Measurements from ENCODE around the gene PRMT9.

PRMT9 gene

DNA sequence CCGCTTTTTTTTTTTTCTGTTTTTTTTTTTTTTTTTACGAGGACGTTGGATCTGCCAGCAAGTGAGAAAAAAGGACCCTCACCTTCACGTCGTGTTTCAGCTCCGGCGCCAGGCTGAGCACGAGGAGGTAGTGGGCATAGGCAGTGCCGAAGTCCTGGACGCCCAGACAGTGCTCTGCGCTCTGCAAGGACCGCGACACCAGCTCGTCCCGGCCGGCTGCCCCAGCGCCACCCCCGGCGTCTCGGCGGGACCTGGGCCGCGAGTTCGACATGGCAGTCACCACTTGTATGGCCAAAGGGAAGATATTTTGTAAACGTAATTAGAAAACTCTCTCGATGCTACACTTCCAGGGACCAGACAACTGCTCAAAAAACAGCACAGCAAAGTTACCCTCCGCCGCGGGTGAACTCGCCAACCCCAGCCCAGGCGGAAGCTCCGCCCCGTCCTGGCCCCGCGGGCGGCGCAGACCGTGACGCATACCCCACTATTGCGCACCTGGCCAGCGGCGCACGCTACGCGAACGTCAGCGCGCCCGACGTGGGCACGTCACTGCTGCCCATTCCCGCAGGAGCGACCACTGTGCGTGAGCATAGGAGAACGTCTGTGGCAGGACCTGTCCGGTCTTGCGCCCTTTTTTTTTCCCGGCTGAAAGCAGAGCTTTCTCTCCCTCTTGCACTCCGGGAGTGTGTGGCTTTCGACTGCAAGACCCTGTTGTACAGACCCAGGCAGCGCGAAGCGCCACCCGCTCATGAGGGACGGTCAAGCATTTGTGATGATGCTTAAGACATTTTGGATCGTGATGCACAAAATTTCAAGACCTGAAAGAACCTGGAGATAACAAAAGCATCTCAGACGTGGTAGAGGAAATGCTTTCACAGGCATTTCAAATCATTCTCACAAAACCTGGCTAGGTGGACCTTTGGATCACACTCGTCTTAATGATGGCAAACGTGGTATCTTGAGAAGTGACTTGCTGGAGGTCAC is at the start of gene PRMT9:
Gene PRMT9, minus strand, starts transcription at position 447 of the 984 bp plus-strand sequence. Its CDS starts 176 bp downstream, at position 271.
- in situ Hi-C loops (cut with MboI; ENCODE audit: low sequenced_read_pairs), result no loop called here

DNA sequence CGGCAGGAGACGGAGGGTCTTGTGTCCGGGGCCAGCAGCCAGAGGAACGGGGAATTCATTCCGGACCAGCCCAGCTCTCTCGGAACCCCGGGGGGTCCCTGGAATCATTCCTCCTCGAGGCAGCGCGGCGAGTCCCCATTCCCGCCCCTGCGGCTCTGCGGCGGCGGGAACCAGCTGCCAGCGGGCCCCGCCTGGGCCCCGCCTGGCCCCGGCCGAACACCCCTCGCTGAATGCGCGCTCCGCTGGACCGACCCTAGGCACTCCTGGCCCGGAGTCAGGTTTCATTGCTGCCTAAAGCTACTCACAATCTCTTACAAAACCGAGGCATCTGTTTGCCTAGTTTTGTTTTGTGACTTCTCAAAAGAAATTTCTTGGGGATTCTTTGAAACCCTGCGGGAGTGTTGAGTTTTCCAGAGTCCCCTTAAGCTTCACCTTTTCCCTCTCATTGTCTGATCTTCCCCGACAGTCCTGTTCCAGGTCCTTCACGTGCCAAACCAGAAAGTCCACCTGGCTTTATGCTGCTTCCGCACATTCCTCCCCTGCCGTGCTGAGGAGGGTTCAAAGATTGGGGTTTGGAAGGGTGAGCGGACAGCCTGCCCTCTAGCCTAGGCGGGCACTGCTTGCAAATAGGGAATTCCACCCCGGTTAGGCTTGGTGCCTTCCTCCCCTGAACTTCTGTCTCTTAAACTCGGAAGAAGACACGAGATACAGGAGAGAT is 48.7 kb upstream of the PRMT9 start:
- in situ Hi-C loops (cut with MboI; ENCODE audit: low sequenced_read_pairs), result no loop called here

DNA sequence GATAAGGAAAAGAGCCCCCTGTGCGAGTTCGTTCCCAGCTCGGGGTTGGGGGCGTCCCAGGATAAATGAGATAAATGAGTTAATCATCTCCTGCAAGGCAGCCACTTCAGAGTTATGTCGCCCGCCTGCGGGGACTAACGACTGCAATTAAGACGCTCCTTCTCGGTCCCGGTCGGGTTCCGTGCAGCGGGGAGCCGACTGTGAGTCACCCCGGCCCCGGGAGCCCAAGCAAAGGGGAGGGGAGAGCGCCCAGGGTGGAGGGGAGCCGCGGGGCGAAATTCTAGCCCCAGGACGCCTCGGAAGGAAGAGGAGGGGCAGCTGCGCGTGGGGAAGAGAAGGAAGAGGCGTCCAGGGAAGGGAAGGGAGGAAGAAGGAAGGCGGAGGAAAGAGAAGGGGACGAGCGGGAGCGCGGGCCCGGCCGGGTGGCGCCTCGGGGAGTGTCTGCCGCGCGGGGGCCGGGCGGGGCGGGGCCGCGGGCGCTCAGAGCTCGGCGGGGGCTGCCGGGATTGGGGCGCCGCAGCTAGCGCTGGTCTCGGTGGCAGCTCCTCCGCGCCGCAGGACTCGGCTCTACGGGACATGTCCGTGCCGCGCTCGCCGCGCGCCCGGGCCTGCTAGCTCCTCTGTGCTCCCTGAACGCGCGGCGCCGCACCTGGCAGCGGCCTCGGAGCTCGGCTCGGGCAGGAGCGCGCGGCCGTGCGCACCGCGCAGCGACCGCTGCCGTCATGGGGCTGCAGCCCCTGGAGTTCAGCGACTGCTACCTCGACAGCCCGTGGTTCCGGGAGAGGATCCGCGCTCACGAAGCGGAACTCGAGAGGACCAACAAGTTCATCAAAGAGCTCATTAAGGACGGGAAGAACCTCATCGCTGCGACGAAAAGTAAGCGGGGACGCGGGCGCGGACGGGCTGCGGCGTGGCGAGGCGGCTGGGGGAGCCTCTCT is 47.9 kb upstream of the PRMT9 start, which contains the start of gene ARHGAP10:
Gene ARHGAP10, plus strand, starts transcription at position 509 of the 938 bp plus-strand sequence. Its CDS starts 214 bp downstream, at position 723.
- in situ Hi-C loops (cut with MboI; ENCODE audit: low sequenced_read_pairs), result no loop called here

DNA sequence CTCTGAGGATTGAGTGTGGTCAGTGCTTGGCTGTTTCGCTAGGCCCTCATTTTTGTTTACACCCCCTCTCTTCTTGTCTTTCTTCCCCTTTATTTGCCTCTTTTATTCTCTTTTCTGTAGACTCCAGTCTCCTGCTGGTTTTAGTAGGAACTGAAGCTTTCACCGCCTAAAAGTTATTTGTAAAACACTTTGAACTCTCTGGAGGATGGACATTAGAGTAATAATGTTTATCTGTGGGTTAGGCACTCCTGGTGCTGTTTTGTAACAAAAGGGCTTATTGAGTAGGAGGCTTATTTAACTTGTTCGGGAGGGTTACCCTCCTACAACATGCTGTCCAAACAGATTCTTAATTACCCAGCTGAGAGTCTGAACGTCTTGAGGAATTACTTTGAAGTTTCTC is 46.4 kb upstream of the PRMT9 start:
- in situ Hi-C loops (cut with MboI; ENCODE audit: low sequenced_read_pairs), result no loop called here

DNA sequence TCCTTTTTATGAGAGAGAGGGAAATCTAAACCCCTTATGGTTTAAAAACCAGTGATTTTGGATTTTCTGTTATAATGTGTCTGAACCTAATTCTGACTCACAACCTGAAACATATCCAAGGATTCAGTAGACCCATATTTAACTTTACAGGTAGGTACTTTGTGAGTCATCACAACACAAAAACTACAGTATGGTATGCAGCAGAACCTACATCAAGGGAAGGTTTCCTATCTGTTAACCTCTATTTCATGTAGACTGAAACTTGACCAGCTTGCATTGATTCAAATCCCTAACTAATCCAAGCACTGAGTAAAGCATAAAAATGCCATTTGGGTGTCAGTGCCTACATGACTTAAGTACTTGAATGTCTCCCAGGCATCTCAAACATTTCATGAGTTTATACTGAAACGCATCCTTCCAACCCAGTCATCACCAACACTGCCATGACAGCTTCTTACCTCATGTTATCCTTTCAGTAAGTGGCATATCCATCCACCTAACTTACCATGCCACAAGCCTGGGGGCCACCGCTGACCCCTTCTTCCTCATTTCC is 43.6 kb upstream of the PRMT9 start:
- in situ Hi-C loops (cut with MboI; ENCODE audit: low sequenced_read_pairs), result no loop called here

DNA sequence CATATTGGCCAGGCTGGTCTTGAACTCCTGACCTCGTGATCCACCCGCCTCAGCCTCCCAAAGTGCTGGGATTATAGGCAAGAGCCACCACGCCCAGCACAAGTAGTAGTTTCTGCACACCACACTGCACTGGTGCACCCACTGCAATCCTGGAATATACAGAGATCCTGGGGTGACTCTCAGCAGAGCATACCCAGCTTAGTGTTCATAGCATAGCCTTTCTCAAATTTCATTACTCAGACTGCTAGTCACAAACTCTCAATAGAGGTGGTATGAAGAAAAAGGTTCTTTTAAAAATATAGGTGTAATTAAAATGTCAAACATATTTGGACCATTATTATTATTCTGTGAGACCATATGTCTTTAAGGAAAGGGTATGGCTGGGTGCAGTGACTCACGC is 41.7 kb upstream of the PRMT9 start:
- in situ Hi-C loops (cut with MboI; ENCODE audit: low sequenced_read_pairs), result no loop called here

DNA sequence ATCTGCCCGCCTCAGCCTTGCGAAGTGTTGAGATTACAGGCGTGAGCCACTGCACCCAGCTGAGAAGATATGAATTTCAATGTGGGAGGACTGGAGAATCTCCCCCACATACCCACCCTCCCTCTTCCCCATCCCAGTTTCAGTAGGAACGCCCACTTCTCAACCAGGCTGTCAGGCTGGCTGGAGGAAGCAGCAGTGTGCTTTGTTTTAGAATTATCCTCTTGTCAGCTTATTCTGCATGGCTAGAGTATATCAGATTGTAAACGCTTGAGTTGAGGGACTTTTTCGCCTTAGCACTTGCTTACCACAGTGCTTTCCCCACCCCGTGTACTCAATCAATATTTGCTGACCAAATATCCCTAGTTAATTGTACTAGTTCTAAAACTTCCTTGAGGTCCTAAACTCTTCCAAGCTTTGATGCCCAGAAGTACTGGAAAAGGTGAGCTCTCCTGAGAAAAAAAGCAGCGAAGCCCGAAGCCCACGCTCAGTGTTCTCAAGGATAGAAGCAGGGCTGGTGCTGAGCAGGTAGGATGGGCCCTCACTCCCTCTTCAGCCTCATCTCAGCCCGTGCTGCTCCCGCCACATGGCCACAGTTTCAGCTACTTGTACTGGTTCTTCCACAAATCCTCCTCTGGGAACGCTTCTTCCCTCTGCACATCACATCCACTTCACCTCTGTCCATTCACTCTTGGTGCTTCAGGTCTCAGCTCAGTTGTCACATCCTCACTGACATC is 40.7 kb upstream of the PRMT9 start:
- in situ Hi-C loops (cut with MboI; ENCODE audit: low sequenced_read_pairs), result no loop called here

DNA sequence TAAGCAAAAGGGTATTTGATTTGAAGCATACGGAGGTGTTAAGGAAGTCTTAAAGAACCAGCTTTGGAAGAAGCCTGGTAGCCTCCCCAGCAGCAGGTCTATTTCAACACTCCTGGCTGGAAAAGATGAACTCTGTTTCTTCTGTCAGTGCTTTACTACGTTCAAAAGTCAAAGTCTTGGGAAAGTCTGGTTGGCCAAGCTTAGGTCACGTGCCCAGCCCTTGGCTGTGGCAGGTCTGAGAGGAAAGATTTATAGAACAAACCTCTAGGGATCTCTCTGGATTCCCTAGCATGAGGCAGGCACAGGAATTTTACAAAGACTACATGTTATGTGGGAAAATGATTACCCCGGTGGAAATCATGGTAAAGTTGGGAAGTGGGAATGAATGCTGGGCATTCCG is 39.4 kb upstream of the PRMT9 start:
- in situ Hi-C loops (cut with MboI; ENCODE audit: low sequenced_read_pairs), result no loop called here

DNA sequence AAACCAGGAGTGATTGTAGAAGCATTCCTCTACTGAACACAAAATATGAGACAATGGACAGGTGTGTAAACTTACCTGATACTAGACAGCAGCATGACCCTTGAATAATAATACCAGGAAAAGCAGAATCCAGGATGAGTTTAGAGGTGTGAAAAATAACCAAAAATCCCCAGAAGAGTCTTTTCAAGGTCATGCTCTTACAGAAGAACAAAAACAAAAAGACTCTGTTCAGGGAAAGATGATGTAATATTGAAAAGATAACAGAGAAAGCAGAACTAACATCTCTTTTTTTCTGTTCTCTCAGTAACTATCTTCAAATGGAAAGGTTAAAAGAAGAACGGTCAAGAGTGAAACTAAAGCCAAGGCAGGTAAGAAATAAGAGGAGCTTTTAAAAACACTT is 33.9 kb upstream of the PRMT9 start:
- in situ Hi-C loops (cut with MboI; ENCODE audit: low sequenced_read_pairs), result no loop called here

DNA sequence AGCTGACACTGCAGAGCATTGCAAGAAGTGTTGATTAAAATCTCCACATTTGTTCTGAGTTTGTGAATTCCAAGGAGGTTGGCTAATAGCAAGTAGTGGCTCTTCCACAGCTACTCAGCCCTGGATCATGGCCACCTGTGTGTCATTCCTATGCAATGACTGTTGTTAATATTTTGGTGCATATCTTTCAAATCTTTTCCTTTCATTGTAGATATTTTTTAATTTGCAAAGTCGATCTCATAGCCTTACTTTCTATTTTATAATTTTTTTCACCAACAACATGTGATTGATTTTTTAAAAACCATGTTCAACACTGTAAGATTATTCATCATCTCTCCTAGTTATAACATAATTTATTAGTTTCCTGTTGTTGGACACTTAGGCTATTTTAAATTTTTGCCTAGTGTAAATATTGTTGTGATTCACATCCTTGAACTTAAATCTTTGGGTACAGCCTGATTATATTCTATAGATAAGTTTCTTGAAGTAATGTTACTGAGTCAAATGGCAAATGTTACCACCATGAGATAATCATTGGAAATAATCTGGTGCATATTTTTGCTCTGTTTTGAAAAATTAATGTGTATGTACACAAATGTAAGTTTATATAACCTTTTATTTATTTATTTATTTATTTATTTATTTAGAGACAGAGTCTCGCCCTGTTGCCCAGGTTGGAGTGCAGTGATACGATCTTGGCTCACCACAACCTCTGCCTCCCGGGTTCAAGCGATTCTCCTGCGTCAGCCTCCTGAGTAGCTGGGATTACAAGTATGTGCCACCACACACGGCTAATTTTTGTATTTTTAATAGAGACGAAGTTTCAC is 30.8 kb upstream of the PRMT9 start:
- in situ Hi-C loops (cut with MboI; ENCODE audit: low sequenced_read_pairs), result no loop called here

DNA sequence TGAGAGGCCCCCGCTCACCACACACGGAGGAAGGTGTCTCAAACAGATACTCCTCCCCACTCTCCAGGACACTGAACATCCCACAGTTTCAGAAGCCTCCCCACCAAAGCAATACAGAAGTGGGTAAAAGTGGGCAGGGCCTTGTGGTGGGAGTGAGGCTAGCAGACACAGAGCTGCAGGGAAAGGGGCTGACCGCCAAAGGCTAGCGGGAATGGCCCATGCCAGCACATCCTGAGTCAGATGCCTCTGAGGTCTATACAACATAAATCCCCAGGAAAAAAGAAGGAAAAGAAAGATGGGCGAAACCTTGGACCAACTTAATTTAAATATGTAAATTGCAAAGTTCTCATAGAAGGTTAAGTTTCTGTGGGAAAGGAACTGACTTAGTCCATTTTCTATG is 26.0 kb upstream of the PRMT9 start:
- in situ Hi-C loops (cut with MboI; ENCODE audit: low sequenced_read_pairs), result no loop called here

DNA sequence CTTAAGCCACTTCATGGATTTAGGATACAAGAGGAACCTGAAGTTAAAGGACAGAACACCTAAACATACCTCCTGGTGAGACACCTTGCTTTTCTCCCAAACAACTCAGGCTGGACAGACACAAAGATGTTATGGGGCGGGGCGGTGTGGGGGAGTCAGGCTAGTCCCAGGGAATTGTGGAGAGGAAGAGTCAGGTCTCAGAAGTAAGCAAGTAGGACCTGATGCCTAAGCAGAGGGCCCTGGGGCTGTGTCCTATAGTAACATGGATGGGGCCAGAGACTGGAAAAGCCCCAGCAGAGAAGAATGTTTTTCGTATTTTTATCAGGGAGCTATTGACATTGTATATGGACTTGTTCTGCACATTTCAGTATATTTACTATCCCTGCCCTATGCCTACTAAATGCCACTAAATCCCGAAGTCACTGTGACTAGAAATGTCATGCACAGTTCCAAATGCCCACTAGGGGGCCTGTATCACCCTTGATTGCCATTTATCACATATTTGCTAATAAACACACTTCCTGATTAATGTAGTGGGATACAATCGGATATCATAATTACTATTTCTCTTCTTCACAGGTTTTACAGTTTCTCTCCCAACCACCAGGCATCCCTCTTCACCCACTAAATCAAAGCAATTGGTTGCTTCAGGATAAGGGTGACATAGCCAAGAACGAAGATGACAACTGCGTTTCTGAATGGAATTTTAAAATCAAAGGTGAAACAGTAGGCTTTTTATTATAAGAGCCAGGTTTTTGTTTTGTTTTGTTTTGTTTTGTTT is 24.1 kb upstream of the PRMT9 start:
- in situ Hi-C loops (cut with MboI; ENCODE audit: low sequenced_read_pairs), result no loop called here

DNA sequence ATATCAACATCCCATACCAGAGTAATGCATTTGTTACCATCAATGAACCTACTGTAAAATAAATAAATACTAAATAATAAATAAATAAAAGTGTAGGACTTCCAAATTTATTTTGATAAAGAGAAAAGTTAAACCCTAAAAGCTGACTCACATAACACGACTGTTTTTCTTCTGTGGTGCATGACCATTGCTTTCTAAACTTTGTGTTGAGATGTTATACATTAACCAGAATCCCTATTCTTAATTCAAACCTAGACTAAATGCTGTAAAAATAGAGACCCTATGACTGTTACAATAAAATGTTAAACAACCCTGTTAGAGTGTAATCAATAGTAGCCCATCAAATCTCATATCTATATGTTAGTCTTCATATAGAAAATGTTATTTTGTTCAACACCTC is 20.9 kb upstream of the PRMT9 start:
- in situ Hi-C loops (cut with MboI; ENCODE audit: low sequenced_read_pairs), result no loop called here

DNA sequence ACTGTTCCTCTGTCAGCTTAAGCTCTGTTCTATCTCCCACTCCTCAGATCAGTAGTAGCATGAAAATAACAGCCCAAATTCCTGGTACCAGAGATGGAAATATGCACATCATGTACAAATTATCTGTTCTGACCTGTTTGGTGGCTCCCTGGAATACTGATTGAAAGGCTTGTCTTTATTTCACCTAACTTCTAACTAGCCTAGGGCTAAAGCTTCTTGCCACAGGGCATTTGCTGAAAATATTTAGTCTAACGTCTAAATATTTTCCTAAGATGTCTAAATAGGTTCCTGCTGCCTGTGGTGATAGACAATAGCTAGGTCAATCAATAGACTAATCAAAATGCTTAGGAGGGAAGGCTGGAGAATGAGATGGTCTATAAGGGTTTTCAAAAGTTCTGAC is 12.9 kb upstream of the PRMT9 start:
- in situ Hi-C loops (cut with MboI; ENCODE audit: low sequenced_read_pairs), result no loop called here

DNA sequence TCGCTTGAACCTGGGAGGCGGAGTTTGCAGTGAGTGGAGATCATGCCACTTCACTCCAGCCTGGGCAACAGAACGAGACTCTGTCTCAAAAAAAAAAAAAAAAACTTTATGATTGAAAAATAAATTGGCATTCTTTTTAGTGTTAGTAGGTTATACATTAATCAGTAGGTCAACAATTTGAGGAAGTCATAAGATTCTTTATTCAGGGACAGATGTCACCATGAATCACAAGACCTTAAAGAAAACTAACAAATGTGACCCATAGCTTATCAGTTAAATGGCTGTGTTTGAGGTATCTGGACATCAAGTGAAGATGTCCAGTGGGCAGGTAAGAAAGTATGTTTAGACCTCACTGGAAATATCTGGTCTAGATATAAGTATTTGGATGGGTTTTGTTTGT is 9.3 kb upstream of the PRMT9 start:
- in situ Hi-C loops (cut with MboI; ENCODE audit: low sequenced_read_pairs), result no loop called here

DNA sequence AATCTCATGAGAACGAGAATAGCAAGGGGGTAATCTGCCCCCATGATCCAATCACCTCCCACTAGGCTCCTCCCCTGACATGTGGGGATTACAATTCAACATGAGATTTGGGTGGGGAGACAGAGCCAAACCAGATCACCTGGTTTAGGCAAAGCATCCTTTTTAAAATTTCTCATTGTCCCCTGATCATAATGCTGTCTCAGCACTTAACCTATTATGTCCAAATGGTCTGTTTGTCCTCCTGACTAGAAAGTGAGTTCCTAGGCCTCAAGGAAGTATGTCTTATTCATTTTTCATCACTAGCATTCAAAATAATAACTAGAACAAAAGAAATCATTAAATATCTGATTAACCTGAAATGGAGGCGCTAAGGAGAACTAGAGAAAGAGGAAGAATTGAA is 7.9 kb upstream of the PRMT9 start:
- in situ Hi-C loops (cut with MboI; ENCODE audit: low sequenced_read_pairs), result no loop called here

DNA sequence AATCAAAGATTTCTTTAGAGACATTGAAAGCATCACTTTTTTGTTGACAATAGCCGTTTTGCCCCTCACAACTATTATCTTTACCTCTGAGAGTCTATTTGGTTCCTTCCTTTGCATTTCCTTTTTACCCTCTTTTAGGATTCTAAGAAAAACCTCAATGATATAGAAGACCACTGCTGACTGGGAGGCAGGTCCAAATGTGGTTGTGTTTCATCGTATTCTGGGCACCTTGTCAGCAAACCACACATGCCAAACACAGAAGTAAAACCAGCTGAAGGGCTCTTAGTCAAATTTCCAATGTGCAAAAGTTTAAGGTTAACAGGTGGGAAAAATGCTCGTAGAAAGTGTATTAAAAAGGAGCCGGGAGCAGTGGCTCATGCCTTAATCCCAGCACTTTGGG is 5.1 kb upstream of the PRMT9 start:
- in situ Hi-C loops (cut with MboI; ENCODE audit: low sequenced_read_pairs), result no loop called here

DNA sequence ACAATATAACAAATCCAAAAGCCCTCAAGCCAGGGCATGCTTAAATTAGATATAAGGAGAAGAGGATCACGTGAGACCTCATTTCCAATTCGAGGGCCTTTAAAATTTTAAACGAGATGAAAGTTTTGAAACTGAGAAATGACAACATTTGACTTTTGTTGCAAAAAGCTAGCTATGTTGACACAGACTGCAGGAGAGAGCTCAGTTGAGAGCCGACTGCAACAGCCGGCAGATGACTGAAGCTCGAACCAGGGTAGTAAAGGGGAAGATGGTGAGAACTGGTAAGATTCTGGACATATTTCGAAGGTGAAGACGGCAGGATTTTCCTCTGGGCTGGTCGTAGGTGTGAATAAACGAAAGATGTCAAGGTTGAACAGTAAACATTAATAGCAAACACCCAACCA is 773 bp downstream of the PRMT9 start:
- in situ Hi-C loops (cut with MboI; ENCODE audit: low sequenced_read_pairs), result no loop called here

Measured in HL-60/S4 (cell line).